ENCODE measurements around the gene UNC13A.
"Not testable (repeated sequence)": the region's sequence is repeated elsewhere in the genome, so short reads cannot be mapped to it uniquely, and the experiment has no call there.

The UNC13A gene

DNA sequence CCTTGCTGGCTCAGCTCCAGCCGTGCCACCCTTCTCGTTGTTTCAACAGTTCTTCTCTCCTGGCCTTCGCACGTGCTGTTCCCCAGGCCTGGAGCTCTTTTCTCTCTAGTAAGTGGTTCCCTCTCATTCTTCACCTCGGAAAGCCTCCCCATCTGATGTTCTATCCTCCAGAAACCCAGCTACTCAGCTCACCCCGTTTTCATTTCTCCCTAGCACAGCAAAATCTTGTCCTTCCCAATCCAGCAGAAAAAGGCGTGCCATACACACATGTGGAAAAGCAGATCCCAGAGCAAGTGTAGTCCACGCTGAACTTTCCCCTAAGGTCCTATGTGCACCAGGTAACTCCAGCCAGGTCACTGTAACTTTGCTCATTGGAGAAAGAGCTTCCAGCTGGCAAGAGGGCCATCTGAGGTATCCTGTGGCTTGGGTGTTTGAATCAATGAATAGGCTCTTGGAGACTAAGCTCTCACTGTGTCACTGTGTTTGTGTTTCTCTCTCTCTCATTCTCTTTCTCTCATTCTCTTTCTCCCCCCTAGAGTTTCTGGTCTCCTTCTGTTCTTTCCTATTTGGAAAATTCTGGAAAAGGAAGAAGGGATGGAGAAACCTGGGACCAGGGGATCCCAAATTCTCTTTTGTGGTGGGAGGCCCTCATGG is 83.7 kb downstream of the UNC13A start:
- DNase-seq (ENCODE audit: low spot score): no peak

DNA sequence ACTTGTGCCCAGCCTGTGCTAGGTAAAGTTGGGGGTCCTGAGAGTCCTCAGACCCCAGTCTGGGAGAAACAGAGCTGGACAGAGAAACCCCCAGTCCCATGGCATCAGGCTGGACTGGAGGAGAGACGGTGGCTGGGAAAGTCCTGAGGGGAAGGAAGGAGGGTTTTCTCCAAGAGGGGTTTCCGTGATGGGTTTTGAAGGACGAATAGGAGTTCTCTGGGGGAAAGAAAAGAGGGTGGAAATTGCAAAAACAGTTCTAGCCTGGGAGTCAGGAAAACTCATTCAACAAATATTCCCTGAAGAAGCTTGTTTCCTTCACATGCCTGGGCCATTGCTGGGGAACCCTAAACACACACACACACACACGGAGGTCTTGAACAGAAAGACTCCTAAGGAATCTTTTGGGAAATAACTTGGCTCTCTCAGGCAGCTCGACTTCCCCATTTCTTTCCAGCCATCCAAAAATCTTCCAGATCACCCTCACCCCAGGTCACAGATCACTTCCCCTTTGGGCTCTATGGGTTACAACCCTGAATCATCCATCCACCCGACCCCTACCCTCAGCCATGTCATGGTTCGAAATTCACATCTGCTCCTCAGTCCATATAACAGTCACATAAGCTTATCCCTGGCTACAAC is 85.2 kb downstream of the UNC13A start:
- DNase-seq (ENCODE audit: low spot score): no peak

DNA sequence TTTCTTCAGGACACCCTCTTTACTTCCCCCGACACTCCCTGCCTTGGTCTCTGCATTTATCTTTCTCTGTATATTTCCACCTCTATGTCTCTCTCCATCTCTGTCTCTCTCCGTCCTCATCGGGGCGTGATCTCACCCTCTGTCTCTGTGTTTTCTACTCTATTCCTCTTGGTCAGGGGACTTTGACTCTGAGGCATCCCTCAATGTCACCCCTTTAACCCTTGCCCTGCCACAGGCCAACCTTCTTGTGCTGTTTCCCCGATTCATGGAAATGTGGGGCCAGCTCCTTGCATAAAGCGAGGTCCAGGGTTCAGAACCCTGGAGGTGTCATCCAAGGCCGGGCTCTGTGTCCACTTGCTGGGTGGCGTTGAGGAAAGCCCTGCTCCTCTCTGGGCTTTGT is 85.9 kb downstream of the UNC13A start:
- DNase-seq (ENCODE audit: low spot score): no peak

DNA sequence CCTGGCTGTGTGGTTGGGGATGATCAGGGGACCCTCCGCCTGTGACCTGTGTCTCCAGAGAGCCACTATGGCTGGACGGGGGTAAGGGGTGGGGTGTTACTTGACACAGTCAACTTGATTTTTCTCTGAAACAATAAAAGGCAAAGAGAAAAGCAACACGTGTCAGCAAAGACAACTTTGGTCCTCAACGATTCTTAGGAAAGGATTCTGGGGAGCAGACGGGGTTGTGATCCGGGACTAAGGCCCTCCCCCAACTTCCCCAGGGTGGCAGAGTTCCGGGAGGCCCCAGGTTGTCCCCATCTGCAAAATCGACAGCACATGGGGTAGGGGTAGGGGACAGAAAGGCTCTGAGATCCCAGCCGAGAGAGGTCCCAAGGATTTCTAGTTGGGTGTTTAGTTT is 86.5 kb downstream of the UNC13A start:
- no peak for DNase-seq (ENCODE audit: low spot score)

DNA sequence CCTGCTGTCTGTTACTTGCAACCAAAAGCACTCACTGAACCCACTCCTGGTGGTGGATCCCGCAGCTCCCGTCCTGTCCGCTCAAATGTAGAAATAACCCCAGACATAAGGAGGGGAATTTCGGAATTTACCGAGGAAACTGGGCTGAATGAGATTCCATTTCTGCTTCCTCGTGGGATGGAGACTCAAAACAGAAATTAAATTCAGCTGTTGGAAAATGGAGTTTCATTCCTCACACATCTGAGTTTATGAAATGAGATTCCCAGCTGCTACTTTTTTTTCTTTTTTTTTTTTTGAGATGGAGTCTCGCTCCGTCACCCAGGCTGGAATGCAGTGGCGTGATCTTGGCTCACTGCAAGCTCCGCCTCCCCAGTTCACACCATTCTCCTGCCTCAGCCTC is 88.4 kb downstream of the UNC13A start:
- no peak for DNase-seq (ENCODE audit: low spot score)

DNA sequence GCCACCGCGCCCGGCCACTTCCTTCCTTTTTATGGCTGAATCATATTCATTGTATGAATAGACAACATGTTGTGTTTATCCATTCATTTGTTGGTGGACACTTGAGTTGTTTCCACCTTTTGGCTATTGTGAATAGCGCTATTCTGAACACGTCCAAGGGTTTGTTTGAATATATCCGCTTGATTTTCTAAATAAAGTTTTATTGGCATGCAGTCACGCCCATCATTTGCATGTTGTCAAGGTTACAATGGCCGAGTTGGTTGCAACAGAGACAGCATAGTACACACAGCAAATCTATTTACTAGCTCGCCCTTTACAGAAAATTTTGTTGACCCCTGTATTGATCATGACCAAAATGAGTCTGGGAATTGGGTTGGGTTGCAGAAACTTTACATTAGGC is 89.2 kb downstream of the UNC13A start:
- no peak for DNase-seq (ENCODE audit: low spot score)

DNA sequence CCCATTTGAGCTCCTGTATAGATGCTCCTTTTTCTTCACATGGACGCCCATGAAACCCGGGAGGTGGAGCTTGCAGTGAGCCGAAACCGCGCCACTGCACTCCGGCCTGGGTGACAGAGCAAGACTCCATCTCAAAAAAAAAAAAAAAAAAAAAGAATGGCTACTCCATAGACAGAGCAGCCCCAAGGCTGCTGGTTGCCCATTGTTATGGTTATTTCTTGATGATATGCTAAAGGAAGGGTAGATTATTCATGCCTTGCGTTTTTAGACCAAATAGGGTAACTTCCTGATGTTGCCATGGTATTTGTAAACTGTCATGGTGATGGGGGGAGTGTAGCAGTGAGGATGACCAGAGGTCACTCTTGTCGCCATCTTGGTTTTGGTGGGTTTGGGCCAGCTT is 90.1 kb downstream of the UNC13A start:
- not testable (repeated sequence) for DNase-seq (ENCODE audit: low spot score)

DNA sequence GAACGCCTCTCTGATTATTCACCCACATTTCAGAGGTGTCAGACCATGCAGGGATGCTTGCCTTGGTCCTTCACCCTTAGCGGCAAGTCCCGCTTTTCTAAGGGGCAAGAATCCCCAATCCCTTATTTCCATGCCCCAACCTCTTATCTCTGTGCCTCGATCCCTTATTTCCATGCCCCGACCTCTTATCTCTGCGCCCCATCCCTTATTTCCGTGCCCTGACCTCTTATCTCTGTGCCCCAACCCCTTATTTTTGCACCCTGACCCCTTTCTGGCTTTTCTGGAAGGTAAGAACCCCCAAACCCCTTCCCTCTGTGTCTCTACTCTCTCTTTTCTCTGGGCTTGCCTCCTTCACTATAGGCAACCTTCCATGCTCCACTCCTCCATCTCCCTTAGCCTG is 93.9 kb downstream of the UNC13A start:
- not testable (repeated sequence) for DNase-seq (ENCODE audit: low spot score)

DNA sequence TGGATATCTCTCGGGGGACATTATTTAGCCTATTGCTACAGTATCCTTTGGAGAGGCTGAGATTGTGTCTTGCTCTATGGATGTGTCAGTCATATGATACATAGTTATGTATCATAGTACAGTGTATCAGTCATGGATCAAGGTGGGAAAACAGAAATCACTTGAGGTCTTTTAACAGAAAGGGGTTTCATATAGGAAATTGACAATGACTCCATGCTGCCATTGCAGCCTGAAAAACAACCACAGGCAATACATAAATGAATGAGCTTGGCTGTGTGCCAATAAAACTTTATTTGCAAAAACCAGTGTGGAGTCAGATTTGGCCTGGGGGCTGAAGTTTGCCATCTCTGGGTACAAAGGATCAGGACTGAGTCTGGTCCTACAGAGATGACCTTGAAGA is 97.3 kb downstream of the UNC13A start:
- DNase-seq (ENCODE audit: low spot score): no peak

DNA sequence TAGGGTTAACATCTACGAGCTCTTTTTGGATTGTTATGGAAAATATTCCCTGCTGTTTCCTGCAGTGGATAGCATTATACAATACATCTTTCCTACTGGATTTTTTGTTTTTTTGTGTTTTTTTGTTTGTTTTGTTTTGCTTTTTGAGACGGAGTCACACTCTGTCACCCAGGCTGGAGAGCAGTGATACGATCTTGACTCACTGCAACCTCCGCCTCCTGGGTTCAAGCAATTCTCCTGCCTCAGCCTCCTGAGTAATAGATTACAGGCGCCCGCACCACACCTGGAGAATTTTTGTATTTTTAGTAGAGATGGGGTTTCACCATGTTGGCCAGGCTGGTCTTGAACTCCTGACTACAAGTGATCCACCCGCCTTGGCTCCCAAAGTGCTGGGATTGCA is 102.8 kb downstream of the UNC13A start:
- not testable (repeated sequence) for DNase-seq (ENCODE audit: low spot score)

DNA sequence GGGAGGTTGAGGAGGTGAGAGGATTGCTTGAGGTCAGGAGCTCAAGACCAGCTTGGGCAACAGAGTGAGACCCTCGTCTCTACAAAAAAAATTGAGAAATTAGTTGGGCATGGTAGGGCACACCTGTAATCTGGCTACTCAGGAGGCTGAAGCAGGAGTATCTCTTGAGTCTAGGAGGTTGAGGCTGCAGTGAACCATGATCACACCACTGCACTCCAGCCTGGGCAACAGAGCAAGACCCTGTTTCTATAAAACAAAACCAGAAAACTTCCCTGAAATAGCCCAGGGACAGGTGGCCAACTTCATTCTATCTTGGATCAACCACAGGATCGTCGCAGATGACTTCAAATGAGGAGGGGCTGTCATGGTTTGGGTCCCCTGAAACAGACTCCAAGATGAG is 104.0 kb downstream of the UNC13A start:
- DNase-seq (ENCODE audit: low spot score): no peak

DNA sequence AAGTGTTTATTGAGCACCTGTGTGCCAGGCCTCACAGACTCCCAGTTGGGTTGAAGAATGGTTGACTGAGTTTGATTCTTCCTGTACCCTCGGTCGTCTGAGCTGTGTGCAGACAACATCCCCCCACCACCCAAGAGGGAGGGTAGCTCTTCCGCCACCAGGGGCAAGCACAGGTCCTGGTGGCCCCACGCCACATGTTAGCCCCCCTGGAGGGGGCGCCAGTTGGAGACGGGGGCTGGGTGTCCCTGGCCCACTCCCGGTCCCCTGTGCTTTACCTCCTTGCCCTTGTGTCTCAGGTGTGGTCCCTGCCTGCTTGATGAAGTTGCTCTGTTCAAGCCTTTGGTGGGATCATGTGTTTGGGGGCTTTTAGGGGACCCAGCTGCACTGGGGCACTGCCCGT is 105.5 kb downstream of the UNC13A start:
- DNase-seq (ENCODE audit: low spot score): no peak

DNA sequence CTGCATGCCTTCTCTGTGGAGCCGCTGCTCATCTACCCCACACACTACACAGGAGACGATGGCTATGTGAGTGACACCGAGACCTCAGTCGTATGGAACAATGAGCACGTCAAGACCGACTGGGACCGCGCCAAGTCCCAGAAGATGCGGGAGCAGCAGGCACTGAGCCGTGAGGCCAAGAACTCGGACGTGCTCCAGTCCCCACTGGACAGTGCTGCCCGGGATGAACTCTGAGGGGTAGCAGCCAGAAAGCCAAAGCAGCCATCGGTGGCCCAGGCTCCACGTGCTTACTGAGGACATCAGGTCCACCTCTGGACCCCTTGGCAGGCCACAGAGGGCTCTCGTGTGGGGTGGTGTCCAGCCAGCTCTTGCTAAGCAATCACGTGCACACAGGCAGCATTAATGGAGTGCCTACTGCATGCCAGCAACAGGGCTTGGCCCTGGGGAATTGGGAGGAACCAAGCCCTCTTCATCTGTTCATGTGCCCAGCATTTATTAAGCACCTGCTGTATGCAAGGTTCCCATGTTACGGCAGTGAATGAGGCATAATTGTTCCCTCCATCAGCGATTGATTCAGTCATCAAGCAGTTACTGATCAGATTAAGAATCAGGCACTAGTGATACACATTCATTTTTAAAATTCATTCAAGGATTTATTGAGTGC is 106.8 kb downstream of the UNC13A start:
- no peak for DNase-seq (ENCODE audit: low spot score)

DNA sequence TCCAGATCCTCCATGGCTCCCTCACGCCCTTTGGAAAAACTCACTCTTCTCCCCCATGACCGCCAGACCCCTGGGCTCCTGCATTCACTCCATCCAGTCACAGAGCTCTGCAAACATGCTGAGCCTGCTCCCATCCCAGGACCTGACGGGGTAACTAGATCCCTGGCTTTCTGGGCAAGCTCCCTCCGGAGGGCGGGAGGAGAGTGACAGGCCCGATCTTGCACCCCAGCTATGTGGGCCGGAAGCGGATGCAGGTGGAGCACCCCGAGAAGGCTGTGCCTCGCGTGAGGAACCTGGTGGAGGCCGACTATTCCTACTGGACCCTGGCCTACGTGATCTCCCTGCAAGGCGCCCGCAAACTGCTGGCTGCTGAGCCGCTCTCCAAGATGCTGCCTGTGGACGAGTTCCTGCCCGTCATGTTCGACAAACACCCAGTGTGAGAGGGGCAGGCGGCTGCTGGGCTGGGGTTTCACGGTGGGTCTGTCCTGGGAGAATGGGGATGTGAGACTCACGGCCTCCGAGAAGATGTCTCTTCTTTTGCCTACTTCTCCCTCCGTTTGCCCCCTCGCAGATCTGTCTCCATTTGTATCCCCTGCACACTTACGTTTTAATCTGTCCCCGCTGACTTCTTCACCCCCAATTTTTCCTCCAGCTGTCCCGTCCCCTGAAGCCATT is 107.5 kb downstream of the UNC13A start:
- no peak for DNase-seq (ENCODE audit: low spot score)

DNA sequence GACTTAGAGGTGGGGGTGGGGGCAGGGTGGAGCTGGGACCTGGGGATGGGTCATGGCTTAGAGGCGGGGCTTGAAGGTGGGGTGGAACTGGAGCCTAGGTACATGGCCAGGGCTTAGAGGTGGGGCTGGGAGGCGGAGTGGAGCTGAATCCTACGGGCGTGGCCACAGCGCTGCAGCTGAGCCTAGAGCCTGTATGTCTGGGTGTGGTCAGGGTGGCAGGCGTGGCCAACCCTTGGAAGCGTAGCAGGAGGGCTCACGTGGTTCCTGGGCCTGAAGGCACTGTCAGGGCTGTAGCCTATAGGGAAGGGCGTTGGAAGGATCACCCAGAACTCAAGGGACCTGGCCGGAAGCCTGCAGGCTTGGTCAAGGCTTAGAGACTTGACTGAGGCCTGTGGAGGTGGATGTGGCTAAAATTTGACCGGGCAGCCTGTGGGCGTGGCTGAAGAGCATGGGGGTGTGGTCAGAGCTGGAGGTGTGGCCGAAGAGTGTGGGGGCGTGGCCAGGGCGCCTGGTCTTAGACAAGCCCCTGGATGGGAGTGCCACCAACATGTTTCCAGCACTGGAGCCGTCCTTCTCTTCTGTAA is 108.4 kb downstream of the UNC13A start:
- DNase-seq (ENCODE audit: low spot score): peak; percentile 78

DNA sequence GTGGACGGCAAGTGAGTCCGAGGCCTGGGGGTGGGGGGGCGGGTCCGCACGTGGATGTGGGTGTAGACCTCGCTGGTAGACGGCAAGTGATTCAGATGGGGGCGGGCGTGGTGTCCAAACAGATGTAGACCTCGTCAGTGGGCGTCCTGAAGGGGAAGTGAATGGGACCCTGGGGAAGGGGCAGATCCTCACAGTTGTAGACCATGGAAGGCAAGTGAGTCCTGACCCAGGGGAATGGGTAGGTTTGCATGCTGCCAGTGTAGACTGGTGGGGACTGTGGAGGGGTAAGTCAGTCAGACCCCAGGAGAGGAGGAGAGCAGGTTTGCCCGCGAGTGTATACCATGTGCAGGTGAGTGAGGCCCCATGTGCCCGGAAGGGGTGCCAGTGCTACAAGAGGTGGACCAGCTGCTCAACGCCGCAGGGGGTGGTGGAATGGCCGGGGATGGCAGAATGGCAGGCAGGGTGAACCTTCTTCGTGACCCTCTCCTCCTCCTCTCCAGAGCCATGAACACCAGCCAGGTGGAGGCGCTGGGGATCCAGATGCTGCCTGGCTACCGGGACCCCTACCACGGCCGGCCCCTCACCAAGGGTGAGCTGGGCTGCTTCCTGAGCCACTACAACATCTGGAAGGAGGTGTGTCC is 110.6 kb downstream of the UNC13A start:
- no peak for DNase-seq (ENCODE audit: low spot score)

DNA sequence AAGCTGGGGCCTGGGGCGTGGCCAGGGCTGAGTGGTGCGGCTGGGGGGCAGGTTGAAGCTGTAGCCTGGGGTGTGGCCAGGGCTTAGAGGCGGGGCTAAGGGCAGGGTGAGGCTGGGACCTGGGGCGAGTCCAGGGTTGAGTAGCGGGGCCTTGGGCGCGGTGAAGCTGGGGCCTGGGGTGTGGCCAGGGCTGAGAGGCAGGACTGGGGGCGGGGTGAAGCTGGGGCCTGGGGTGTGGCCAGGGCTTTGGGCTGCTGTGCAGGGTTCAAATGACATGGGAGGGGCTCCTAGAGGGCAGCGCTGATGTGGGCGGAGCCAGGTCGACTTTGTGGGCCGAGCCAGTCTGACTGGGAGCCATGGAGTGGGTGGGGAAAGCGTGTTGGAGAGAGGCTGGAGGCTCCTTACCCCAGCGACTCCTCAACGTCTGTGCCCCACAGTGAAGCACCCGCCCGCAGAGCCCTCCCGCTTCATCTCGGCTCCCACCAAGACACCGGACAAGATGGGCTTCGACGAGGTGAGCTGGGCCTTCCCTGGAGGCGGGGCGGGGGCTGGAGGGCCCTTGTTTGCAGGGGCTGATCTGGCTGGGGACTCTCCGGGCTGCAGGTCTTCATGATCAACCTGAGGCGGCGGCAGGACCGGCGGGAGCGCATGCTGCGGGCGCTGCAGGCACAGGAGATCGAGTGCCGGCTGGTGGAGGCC is 111.2 kb downstream of the UNC13A start:
- peak; percentile 78 for DNase-seq (ENCODE audit: low spot score)

DNA sequence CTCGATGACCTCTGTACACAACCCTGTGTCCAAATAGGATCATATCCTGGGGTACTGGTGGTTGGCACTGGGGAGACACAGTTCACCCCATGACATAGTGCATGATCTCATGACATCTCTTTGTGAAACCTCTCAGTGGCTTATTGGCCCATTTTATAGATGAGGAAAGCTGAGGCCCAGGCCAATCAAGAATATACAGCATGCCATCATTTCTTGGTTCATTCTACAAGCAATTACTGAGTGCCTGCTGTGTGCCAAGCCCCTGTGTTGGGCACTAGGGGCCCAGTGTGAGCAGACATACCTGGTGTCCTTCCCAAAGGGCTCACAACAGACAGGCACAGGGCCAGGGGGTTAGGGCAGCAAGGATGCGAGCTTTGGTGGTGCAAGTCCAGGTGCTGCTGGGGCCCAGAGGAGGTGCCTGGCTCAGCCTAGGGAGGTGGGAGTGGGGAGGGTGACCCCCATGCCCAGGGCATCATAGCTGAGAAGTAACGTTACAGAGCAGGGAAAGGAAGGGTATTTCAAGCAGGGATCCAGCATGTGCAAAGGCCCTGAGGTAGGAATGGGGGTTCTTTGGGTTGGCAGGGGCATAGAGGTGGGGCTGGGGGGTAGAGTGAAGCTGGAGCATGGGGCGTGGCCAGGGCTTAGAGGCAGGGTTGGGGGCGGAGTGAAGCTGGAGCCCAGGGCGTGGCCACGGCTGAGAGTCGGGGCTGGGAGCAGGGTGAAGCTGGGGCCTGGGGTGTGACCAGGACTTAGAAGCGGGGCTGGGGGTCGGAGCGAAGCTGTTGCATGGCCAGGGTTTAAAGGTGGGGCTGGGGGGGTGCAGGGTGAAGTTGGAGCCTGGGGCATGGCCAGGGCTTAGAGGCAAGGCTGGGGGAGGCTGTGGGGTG is 112.0 kb downstream of the UNC13A start:
- no peak for DNase-seq (ENCODE audit: low spot score)

DNA sequence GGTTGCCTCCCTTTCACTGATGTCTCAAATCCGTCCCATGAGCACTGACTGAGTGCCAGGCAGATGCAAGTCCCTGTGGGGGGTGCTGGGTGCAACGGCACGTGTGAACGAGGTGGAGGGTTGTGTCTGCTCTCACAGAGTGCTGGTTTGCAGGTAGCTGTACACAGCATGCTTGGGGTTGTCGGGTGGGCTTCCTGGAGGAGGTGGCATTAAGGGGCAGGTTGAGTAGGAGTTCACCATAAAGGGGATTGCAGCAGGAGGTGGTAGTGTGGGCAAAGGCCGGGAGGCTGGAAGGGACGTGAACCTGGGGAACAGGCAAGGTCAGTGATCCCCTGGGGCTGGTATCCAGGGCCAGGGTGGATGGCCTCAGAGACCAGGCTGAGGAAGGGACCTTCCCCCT is 115.5 kb downstream of the UNC13A start:
- no peak for DNase-seq (ENCODE audit: low spot score)

DNA sequence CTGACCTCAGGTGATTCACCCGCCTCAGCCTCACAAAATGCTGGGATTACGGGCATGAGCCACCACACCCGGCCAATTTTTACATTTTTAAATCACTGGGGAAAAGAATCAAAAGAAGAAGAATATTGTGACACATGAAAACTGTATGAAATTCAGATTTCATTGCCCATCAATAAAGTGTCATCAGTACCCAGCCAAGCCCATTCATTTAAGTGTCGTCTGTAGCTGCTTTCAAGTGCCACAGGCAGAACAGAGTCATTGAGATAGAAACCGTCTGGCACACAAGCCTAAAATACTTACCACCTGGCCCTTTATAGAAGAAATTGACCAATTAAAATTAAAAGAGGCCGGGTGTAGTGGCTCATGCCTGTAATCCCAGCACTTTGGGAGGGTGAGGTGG is 117.4 kb downstream of the UNC13A start:
- no peak for DNase-seq (ENCODE audit: low spot score)

Measured in cerebellar cortex (tissue), 1 donor.